Measurements from ENCODE around the gene FBXO36. TPM values are rescaled to one million over a fixed set of nuclear protein-coding genes. Genes with fewer than 3 reads are reported as not detected.

FBXO36 gene
- total and polyA plus RNA-seq, 3 experiments from 2014 or later: 0.56 to 0.95 (median 0.74) TPM

DNA sequence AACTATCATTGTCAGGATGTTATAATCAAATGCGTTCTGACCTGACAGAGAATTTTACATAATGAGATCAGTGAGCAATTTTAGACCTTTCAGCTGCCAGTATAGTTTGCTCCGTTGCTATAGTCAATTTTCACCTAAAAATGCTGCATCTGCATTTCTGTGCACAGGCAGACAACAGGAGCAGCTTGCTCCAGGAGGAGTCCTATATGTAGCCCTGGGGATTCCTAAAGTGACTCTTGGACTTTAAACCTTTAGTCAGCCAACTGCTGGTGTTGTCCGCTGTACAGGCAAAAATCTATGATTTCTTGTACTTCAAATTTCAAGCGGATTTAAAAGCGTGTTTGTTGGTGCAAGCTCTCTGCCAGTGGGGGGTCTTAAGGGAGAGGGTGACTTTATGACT, 120.7 kb downstream of the FBXO36 start:
- no peak overlapping the region for H3K4me3 ChIP-seq (ENCODE audit: low read length)
- H3K9me3 Mint-ChIP-seq: no peaks in the 10 kb centered on the region
- no peaks in the 10 kb centered on the region for H3K27me3 ChIP-seq (ENCODE audit: insufficient read depth, low read length, poor library complexity, severe bottlenecking)
- DNase-seq: no peak
- ChIA-PET CTCF (no interaction called here), POLR2A (no interaction called here)
- no peak overlapping the region for H3K27ac ChIP-seq (ENCODE audit: low read depth, low read length)
- no peaks in the 10 kb centered on the region for H3K36me3 ChIP-seq (ENCODE audit: insufficient read depth, low read length)
- H3K4me1 Mint-ChIP-seq: no peaks in the 10 kb centered on the region
- H3K4me1 ChIP-seq (ENCODE audit: insufficient read depth, low read length): no peaks in the 10 kb centered on the region
- no peaks in the 10 kb centered on the region for H3K9me3 ChIP-seq (ENCODE audit: low read length)
- peaks cover 7 to 34% of the 10 kb centered on the region in 2 donors for H3K27me3 Mint-ChIP-seq
- no peak overlapping the region for H3K27ac Mint-ChIP-seq
- no peak overlapping the region for H3K4me3 Mint-ChIP-seq
- H3K36me3 Mint-ChIP-seq: peaks cover 0 to 4% (median 0%) of the 10 kb centered on the region in 3 donors

DNA sequence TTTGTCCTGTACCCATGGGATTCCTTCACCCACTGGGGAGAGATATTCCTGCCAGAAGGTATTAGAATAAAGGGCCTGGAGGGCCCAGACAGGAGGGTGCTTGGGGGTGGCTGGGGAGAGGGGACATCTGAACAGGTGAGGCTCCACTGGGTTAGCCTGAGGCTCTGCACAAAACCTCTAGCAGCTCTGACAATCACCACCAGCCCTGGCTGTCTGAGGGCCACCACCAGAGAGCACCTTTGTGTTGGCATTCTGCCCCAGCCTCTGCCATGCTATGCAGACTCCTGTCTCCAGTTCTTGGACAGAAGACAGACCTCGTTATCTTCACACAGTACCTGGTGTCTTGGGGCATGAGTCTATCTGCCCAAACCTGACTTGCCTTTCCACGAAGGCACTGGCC, 121.2 kb downstream of the FBXO36 start:
- no peak overlapping the region for H3K27ac Mint-ChIP-seq
- H3K36me3 Mint-ChIP-seq: peaks cover 0 to 4% (median 0%) of the 10 kb centered on the region in 3 donors
- H3K4me1 ChIP-seq (ENCODE audit: insufficient read depth, low read length): no peaks in the 10 kb centered on the region
- H3K4me1 Mint-ChIP-seq: no peaks in the 10 kb centered on the region
- H3K36me3 ChIP-seq (ENCODE audit: insufficient read depth, low read length): no peaks in the 10 kb centered on the region
- no peaks in the 10 kb centered on the region for H3K27me3 ChIP-seq (ENCODE audit: insufficient read depth, low read length, poor library complexity, severe bottlenecking)
- H3K4me3 ChIP-seq (ENCODE audit: low read length): no peak overlapping the region
- no peak for DNase-seq
- no peak overlapping the region for H3K4me3 Mint-ChIP-seq
- H3K27me3 Mint-ChIP-seq: peaks cover 7 to 31% of the 10 kb centered on the region in 2 donors
- no peak overlapping the region for H3K27ac ChIP-seq (ENCODE audit: low read depth, low read length)
- no peaks in the 10 kb centered on the region for H3K9me3 ChIP-seq (ENCODE audit: low read length)
- no peaks in the 10 kb centered on the region for H3K9me3 Mint-ChIP-seq
- ChIA-PET CTCF (no interaction called here), POLR2A (no interaction called here)

- no peaks in the 10 kb centered on the region for H3K4me1 Mint-ChIP-seq
- H3K27me3 ChIP-seq (ENCODE audit: insufficient read depth, low read length, poor library complexity, severe bottlenecking): no peaks in the 10 kb centered on the region
- H3K36me3 ChIP-seq (ENCODE audit: insufficient read depth, low read length): no peaks in the 10 kb centered on the region
- no peaks in the 10 kb centered on the region for H3K9me3 ChIP-seq (ENCODE audit: low read length)
- CTCF ChIA-PET: no interaction called here
- POLR2A ChIA-PET: interaction anchor here (0.8 kb wide), 1 partner anchor 17 kb away, joined by 4 read pairs; no protein-coding TSS in a partner anchor
- H3K4me1 ChIP-seq (ENCODE audit: insufficient read depth, low read length): no peaks in the 10 kb centered on the region
- H3K4me3 Mint-ChIP-seq: no peak overlapping the region
- H3K27me3 Mint-ChIP-seq: peaks cover 7 to 12% of the 10 kb centered on the region in 2 donors
- peaks cover 0 to 4% (median 0%) of the 10 kb centered on the region in 3 donors for H3K36me3 Mint-ChIP-seq
- H3K27ac Mint-ChIP-seq: no peak overlapping the region
- H3K27ac ChIP-seq (ENCODE audit: low read depth, low read length): no peak overlapping the region
- no peak overlapping the region for H3K4me3 ChIP-seq (ENCODE audit: low read length)
- DNase-seq: no peak
- no peaks in the 10 kb centered on the region for H3K9me3 Mint-ChIP-seq
Observed at GRCh38 chr2:230046491-230046890, 124.2 kb downstream of the FBXO36 start.

- no peaks in the 10 kb centered on the region for H3K9me3 ChIP-seq (ENCODE audit: low read length)
- Mint-ChIP-seq H3K4me1 (no peaks in the 10 kb centered on the region), H3K4me3 (no peak overlapping the region), H3K27me3 (peaks cover under 1 to 2% of the 10 kb centered on the region in 2 donors), H3K36me3 (peaks cover 0 to 4% (median 0%) of the 10 kb centered on the region in 3 donors), H3K27ac (no peak overlapping the region), H3K9me3 (no peaks in the 10 kb centered on the region)
- no peaks in the 10 kb centered on the region for H3K36me3 ChIP-seq (ENCODE audit: insufficient read depth, low read length)
- CTCF ChIA-PET: no interaction called here
- no peak for DNase-seq
- no peaks in the 10 kb centered on the region for H3K27me3 ChIP-seq (ENCODE audit: insufficient read depth, low read length, poor library complexity, severe bottlenecking)
- no peak overlapping the region for H3K27ac ChIP-seq (ENCODE audit: low read depth, low read length)
- H3K4me3 ChIP-seq (ENCODE audit: low read length): no peak overlapping the region
- H3K4me1 ChIP-seq (ENCODE audit: insufficient read depth, low read length): no peaks in the 10 kb centered on the region
- POLR2A ChIA-PET: no interaction called here
Observed at GRCh38 chr2:230048010-230048671, 125.8 kb downstream of the FBXO36 start.

- Histone ChIP-seq H3K27ac (ENCODE audit: low read depth, low read length) (no peak overlapping the region), H3K27me3 (ENCODE audit: insufficient read depth, low read length, poor library complexity, severe bottlenecking) (no peaks in the 10 kb centered on the region), H3K4me3 (ENCODE audit: low read length) (no peak overlapping the region), H3K4me1 (ENCODE audit: insufficient read depth, low read length) (no peaks in the 10 kb centered on the region), H3K9me3 (ENCODE audit: low read length) (no peaks in the 10 kb centered on the region), H3K36me3 (ENCODE audit: insufficient read depth, low read length) (no peaks in the 10 kb centered on the region)
- Mint-ChIP-seq H3K4me1 (no peaks in the 10 kb centered on the region), H3K27me3 (no peaks in the 10 kb centered on the region), H3K36me3 (peaks cover 0 to 4% (median 0%) of the 10 kb centered on the region in 3 donors), H3K27ac (no peak overlapping the region), H3K4me3 (no peak overlapping the region), H3K9me3 (no peaks in the 10 kb centered on the region)
- CTCF ChIA-PET: interaction anchor here (2.7 kb wide), 1 partner anchor 17 kb away, joined by 10 read pairs; no protein-coding TSS in a partner anchor
- DNase-seq: no peak
- POLR2A ChIA-PET: no interaction called here
Observed at GRCh38 chr2:230050136-230050535, 127.8 kb downstream of the FBXO36 start.

DNA sequence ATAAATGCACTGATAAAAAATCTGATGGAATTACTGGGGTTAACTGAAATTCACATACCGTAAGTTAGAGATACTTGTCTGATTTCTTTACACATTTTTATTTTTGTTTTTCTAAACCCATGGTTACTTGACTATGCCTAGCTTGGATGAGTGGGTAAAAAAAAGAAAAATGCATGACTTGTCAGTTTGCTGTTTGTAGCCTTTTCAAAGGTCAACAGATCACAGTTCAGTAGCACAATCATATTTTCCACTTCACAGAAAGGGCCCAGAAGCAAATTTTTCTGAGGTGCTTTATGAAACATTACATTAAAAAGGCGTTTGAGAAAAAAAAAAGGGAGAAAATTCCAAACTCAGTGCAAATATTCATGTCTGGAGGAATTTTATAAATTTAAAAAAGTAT, 130.0 kb downstream of the FBXO36 start:
- POLR2A ChIA-PET: no interaction called here
- H3K27me3 Mint-ChIP-seq: no peaks in the 10 kb centered on the region
- H3K4me1 Mint-ChIP-seq: no peaks in the 10 kb centered on the region

GRCh38 chr2:230053753-230054478, 131.6 kb downstream of the FBXO36 start:
- H3K27me3 Mint-ChIP-seq: peaks cover 0 to 4% of the 10 kb centered on the region in 2 donors
- ChIA-PET POLR2A (interaction anchor here (0.6 to 0.7 kb wide), 2 partner anchors 12 to 63 kb away, joined by 3 read pairs; no protein-coding TSS in a partner anchor), CTCF (no interaction called here)
- no peaks in the 10 kb centered on the region for H3K27me3 ChIP-seq (ENCODE audit: insufficient read depth, low read length, poor library complexity, severe bottlenecking)
- no peaks in the 10 kb centered on the region for H3K4me1 ChIP-seq (ENCODE audit: insufficient read depth, low read length)
- H3K27ac ChIP-seq (ENCODE audit: low read depth, low read length): no peak overlapping the region
- H3K36me3 ChIP-seq (ENCODE audit: insufficient read depth, low read length): no peaks in the 10 kb centered on the region
- peaks cover 0 to 2% (median 0%) of the 10 kb centered on the region in 3 donors for H3K36me3 Mint-ChIP-seq
- no peak overlapping the region for H3K27ac Mint-ChIP-seq
- no peak overlapping the region for H3K4me3 Mint-ChIP-seq
- no peaks in the 10 kb centered on the region for H3K4me1 Mint-ChIP-seq
- no peak for DNase-seq
- no peaks in the 10 kb centered on the region for H3K9me3 Mint-ChIP-seq
- H3K4me3 ChIP-seq (ENCODE audit: low read length): no peak overlapping the region
- H3K9me3 ChIP-seq (ENCODE audit: low read length): no peaks in the 10 kb centered on the region

More for the DNA sequence above, 130.0 kb downstream of the FBXO36 start:
- Mint-ChIP-seq H3K36me3 (no peaks in the 10 kb centered on the region), H3K27ac (no peak overlapping the region), H3K9me3 (no peaks in the 10 kb centered on the region), H3K4me3 (no peak overlapping the region)
- CTCF ChIA-PET: interaction anchor here (2.7 kb wide), 1 partner anchor 15 kb away, joined by 10 read pairs; no protein-coding TSS in a partner anchor
- H3K9me3 ChIP-seq (ENCODE audit: low read length): no peaks in the 10 kb centered on the region
- no peaks in the 10 kb centered on the region for H3K36me3 ChIP-seq (ENCODE audit: insufficient read depth, low read length)
- no peak for DNase-seq
- H3K27ac ChIP-seq (ENCODE audit: low read depth, low read length): no peak overlapping the region
- no peaks in the 10 kb centered on the region for H3K4me1 ChIP-seq (ENCODE audit: insufficient read depth, low read length)
- no peak overlapping the region for H3K4me3 ChIP-seq (ENCODE audit: low read length)
- H3K27me3 ChIP-seq (ENCODE audit: insufficient read depth, low read length, poor library complexity, severe bottlenecking): no peaks in the 10 kb centered on the region

DNA sequence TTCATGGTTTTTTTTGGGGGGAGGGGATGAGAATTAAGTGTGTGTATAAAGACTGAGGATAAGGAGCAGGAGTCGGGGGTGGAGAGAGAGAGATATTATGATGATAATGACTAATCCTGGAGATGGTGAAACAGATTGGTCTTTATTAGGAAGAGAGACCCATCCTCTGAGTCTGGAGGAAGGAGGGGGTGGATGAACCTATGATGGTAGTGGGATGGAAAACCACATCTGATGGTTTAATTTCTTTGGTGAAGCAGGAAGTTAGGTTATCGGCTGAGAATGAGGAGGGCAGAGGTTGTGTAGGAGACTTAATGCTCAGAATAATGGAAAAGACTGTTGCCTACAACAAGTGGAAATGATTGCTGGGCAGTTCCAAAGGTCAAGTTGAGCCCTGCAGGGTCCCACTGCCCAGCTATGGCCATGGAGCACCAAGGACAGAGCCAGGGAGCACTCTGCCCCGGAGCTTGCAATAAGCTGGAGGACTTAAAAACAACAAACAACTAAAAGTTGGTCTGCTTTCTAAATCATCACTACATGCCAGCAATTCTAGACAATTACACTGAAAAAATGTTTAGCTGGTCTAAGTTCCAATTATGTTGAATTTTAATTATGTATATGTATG, 138.5 kb downstream of the FBXO36 start:
- H3K36me3 Mint-ChIP-seq: peaks cover 0 to 5% (median 2%) of the 10 kb centered on the region in 3 donors
- Histone ChIP-seq H3K27me3 (ENCODE audit: insufficient read depth, low read length, poor library complexity, severe bottlenecking) (no peaks in the 10 kb centered on the region), H3K4me3 (ENCODE audit: low read length) (no peak overlapping the region), H3K36me3 (ENCODE audit: insufficient read depth, low read length) (no peaks in the 10 kb centered on the region), H3K27ac (ENCODE audit: low read depth, low read length) (no peak overlapping the region), H3K4me1 (ENCODE audit: insufficient read depth, low read length) (peaks cover 7% of the 10 kb centered on the region), H3K9me3 (ENCODE audit: low read length) (no peaks in the 10 kb centered on the region)
- no peak for DNase-seq
- peak overlapping the region in 1 of 8 donors; percentile 61 for H3K27ac Mint-ChIP-seq
- ChIA-PET CTCF (no interaction called here), POLR2A (no interaction called here)
- no peak overlapping the region for H3K4me3 Mint-ChIP-seq
- peaks cover 7 to 12% of the 10 kb centered on the region in 2 donors for H3K27me3 Mint-ChIP-seq
- H3K9me3 Mint-ChIP-seq: peaks cover 0 to 4% (median 0%) of the 10 kb centered on the region in 5 donors
- peaks cover 0 to 9% (median 6%) of the 10 kb centered on the region in 3 donors for H3K4me1 Mint-ChIP-seq

Measured in CD8-positive, alpha-beta memory T cell (primary cell).